ENCODE data around the gene STAG3.
A peak's percentile ranks its signal among the peaks of the same experiment; 100 is the strongest.

STAG3 gene

GRCh38 chr7:100171087-100171681, 6.5 kb upstream of the STAG3 start:
- Mint-ChIP-seq H3K4me3 (peak overlapping the region; percentile 78), H3K36me3 (ENCODE audit: low read depth) (peaks cover 33% of the 10 kb centered on the region), H3K9me3 (no peaks in the 10 kb centered on the region), H3K27ac (no peak overlapping the region), H3K27me3 (ENCODE audit: low read depth, poor library complexity) (peaks cover 55% of the 10 kb centered on the region), H3K4me1 (peaks cover 64% of the 10 kb centered on the region)
- TF ChIP-seq CTCF (IDR thresholded peaks at IDR 0.05), result no peak
- peak; percentile 69 for DNase-seq

GRCh38 chr7:100171840-100172239, 5.9 kb upstream of the STAG3 start:
- TF ChIP-seq CTCF (IDR thresholded peaks at IDR 0.05), result no peak

DNA sequence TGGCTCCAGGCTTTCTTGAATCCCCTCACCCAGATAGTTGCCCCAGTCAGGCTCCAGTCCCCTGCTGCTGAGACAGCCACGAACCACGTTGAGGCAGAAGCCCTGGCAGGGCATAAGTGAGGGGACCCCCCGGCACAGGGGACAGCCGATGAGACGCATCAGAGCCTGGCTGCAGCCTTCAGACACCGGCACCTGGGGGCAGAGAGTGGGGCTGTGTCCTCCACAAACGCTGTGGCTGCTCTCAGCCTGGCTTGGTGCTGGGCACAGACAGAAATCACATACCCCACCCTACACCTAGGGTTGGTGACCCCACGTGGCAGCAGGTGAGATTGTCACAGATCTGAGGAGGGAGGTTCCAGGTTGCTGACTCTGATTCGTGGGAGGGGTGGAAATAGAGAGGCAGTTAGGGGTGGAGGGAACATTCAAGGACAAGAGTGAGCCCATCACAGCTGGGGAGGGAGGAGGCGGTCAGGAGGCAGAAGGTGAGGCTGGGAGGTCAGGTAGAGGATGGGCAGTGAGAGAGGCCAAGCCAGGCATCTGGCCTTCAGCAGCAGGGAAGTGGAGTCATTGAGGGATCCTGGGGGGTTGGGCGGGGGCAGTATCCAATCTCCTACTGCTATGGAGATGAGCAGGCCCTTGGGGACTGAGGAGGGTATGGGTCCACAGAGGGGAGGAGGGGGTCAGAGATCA, 3.8 kb upstream of the STAG3 start:
- H3K4me1 Mint-ChIP-seq, result peaks cover 45% of the 10 kb centered on the region
- H3K36me3 Mint-ChIP-seq (ENCODE audit: low read depth), result peaks cover 33% of the 10 kb centered on the region
- TF ChIP-seq CTCF (IDR thresholded peaks at IDR 0.05), result no peak
- no peak overlapping the region for H3K4me3 Mint-ChIP-seq
- no peak overlapping the region for H3K27ac Mint-ChIP-seq
- H3K9me3 Mint-ChIP-seq, result no peaks in the 10 kb centered on the region
- peaks cover 38% of the 10 kb centered on the region for H3K27me3 Mint-ChIP-seq (ENCODE audit: low read depth, poor library complexity)
- DNase-seq, result no peak

More at GRCh38 chr7:100171840-100172239, 5.9 kb upstream of the STAG3 start:
- H3K4me3 Mint-ChIP-seq, result peak overlapping the region; percentile 63
- peaks cover 33% of the 10 kb centered on the region for H3K36me3 Mint-ChIP-seq (ENCODE audit: low read depth)
- H3K27me3 Mint-ChIP-seq (ENCODE audit: low read depth, poor library complexity), result peaks cover 49% of the 10 kb centered on the region
- no peaks in the 10 kb centered on the region for H3K9me3 Mint-ChIP-seq
- no peak overlapping the region for H3K27ac Mint-ChIP-seq
- peaks cover 65% of the 10 kb centered on the region for H3K4me1 Mint-ChIP-seq
- DNase-seq, result no peak

- Mint-ChIP-seq H3K4me3 (peak overlapping the region; percentile 82), H3K9me3 (no peaks in the 10 kb centered on the region), H3K27ac (no peak overlapping the region), H3K27me3 (ENCODE audit: low read depth, poor library complexity) (peaks cover 36% of the 10 kb centered on the region), H3K36me3 (ENCODE audit: low read depth) (peaks cover 33% of the 10 kb centered on the region), H3K4me1 (peaks cover 45% of the 10 kb centered on the region)
- DNase-seq, result no peak
- no peak for TF ChIP-seq CTCF (IDR thresholded peaks at IDR 0.05)
Observed at GRCh38 chr7:100174582-100174981, 3.1 kb upstream of the STAG3 start.

DNA sequence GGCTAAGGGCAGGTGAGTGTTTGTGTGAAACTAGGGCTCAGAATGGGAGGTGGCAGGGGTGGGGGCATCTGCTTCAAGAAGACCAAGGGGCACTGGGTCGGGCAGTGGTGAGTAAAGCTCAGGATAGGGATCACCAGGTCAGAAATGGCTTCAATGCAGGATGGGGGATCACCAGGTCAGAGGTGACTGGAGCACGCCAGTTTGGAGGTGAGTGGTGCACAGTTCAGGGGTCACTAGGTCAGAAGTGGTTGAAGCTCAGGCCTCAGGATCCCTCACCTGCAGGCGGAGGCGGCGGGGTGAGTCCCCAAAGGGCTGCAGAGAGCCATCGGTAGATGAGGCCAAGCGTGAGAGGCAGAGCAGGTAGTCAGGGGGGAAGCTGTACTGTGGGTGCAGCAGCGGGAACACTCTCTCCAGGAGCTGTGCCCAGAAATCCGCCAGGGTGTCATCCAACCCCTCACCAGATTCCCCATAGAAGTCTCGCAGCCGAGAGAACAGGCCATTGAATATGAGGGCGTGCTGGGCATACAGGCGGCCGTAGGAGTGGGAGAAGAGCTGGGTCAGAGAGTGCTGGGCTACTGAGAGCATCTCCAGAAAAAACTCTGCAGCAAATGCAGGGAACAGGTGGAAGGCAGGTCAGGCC, 2.3 kb upstream of the STAG3 start:
- peaks cover 31% of the 10 kb centered on the region for H3K36me3 Mint-ChIP-seq (ENCODE audit: low read depth)
- H3K9me3 Mint-ChIP-seq, result no peaks in the 10 kb centered on the region

More for the DNA sequence above, 2.3 kb upstream of the STAG3 start:
- peaks cover 29% of the 10 kb centered on the region for H3K27me3 Mint-ChIP-seq (ENCODE audit: low read depth, poor library complexity)
- H3K4me3 Mint-ChIP-seq, result peak overlapping the region; percentile 82
- no peak for DNase-seq
- no peak for TF ChIP-seq CTCF (IDR thresholded peaks at IDR 0.05)
- H3K4me1 Mint-ChIP-seq, result peaks cover 42% of the 10 kb centered on the region
- H3K27ac Mint-ChIP-seq, result no peak overlapping the region

Data from nephron progenitor cell (in vitro differentiated cells).